ENCODE data around the gene ELOA.

Gene ELOA

GRCh38 chr1:23768733-23769132, 25.5 kb downstream of the ELOA start:
- TF ChIP-seq, protein P1, sequence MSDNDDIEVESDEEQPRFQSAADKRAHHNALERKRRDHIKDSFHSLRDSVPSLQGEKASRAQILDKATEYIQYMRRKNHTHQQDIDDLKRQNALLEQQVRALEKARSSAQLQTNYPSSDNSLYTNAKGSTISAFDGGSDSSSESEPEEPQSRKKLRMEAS (IDR thresholded peaks at IDR 0.05): no peak
- TF ChIP-seq, protein P2, sequence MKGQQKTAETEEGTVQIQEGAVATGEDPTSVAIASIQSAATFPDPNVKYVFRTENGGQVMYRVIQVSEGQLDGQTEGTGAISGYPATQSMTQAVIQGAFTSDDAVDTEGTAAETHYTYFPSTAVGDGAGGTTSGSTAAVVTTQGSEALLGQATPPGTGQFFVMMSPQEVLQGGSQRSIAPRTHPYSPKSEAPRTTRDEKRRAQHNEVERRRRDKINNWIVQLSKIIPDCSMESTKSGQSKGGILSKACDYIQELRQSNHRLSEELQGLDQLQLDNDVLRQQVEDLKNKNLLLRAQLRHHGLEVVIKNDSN (IDR thresholded peaks at IDR 0.05): no peak
- no peak for TF ChIP-seq NFIC (IDR thresholded peaks at IDR 0.05)
- no peak for TF ChIP-seq FOXM1 (IDR thresholded peaks at IDR 0.05; ENCODE audit: borderline replicate concordance, low read depth)
- TF ChIP-seq, protein P3, sequence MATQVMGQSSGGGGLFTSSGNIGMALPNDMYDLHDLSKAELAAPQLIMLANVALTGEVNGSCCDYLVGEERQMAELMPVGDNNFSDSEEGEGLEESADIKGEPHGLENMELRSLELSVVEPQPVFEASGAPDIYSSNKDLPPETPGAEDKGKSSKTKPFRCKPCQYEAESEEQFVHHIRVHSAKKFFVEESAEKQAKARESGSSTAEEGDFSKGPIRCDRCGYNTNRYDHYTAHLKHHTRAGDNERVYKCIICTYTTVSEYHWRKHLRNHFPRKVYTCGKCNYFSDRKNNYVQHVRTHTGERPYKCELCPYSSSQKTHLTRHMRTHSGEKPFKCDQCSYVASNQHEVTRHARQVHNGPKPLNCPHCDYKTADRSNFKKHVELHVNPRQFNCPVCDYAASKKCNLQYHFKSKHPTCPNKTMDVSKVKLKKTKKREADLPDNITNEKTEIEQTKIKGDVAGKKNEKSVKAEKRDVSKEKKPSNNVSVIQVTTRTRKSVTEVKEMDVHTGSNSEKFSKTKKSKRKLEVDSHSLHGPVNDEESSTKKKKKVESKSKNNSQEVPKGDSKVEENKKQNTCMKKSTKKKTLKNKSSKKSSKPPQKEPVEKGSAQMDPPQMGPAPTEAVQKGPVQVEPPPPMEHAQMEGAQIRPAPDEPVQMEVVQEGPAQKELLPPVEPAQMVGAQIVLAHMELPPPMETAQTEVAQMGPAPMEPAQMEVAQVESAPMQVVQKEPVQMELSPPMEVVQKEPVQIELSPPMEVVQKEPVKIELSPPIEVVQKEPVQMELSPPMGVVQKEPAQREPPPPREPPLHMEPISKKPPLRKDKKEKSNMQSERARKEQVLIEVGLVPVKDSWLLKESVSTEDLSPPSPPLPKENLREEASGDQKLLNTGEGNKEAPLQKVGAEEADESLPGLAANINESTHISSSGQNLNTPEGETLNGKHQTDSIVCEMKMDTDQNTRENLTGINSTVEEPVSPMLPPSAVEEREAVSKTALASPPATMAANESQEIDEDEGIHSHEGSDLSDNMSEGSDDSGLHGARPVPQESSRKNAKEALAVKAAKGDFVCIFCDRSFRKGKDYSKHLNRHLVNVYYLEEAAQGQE (IDR thresholded peaks at IDR 0.05; ENCODE audit: low read depth): no peak
- no peak for TF ChIP-seq RAD21 (IDR thresholded peaks at IDR 0.05; ENCODE audit: low read depth)
- no peak for TF ChIP-seq TAF1 (IDR thresholded peaks at IDR 0.05; ENCODE audit: low read depth)
- TF ChIP-seq ZBTB7A (IDR thresholded peaks at IDR 0.05; ENCODE audit: low read depth): no peak
- no peak for TF ChIP-seq TCF12 (IDR thresholded peaks at IDR 0.05; ENCODE audit: low read depth)
- TF ChIP-seq EP300 (IDR thresholded peaks at IDR 0.05; ENCODE audit: borderline replicate concordance): no peak
- TF ChIP-seq EGR1 (IDR thresholded peaks at IDR 0.05): no peak
- no peak for TF ChIP-seq YY1 (IDR thresholded peaks at IDR 0.05; ENCODE audit: low read depth)
- TF ChIP-seq CEBPB (IDR thresholded peaks at IDR 0.05): no peak
- no peak for TF ChIP-seq TEAD4 (IDR thresholded peaks at IDR 0.05)
- no peak for TF ChIP-seq CREB1 (IDR thresholded peaks at IDR 0.05; ENCODE audit: low read depth)

DNA sequence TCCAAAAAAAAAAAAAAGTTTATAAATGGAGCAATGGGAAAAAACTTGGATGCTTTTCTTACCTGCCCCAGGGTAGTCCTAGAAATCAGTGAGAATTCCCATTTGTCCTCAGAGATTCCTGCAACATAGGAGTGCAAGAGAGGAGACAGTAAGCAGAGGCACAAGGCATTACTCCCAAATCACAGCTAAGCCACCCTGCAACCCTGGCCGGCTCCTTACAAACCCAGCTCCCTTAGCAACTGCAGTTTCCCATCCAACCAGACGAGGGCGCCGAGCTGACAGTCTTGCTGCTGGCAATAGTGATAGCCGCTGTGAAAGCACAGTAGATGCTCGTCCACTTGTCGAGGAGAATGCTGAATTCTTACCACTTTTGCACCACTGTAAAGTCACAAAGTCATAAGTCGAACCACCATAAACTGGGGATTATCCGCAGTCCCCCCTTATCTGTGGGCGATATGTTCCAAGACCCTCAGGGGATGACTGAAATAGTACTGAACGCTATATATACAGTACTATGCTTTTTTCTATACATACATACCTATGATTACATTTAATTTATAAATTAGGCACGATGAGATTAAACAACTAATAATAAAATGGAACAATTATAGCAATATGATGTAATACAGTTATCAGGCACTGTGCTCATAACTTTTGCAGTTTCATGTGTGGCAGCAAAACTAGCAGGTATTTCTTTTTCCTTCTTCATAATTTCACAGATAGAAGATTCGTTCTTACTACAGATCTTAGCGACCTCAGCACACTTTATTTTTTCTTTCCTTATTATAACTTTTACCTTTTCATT, 29.0 kb downstream of the ELOA start:
- TF ChIP-seq EGR1 (IDR thresholded peaks at IDR 0.05) (no peak), CREB1 (IDR thresholded peaks at IDR 0.05; ENCODE audit: low read depth) (no peak), TAF1 (IDR thresholded peaks at IDR 0.05; ENCODE audit: low read depth) (no peak), RAD21 (IDR thresholded peaks at IDR 0.05; ENCODE audit: low read depth) (peak; percentile 84), YY1 (IDR thresholded peaks at IDR 0.05; ENCODE audit: low read depth) (no peak), FOXM1 (IDR thresholded peaks at IDR 0.05; ENCODE audit: borderline replicate concordance, low read depth) (no peak), EP300 (IDR thresholded peaks at IDR 0.05; ENCODE audit: borderline replicate concordance) (no peak)
- TF ChIP-seq, protein P3 (IDR thresholded peaks at IDR 0.05; ENCODE audit: low read depth): no peak

DNA sequence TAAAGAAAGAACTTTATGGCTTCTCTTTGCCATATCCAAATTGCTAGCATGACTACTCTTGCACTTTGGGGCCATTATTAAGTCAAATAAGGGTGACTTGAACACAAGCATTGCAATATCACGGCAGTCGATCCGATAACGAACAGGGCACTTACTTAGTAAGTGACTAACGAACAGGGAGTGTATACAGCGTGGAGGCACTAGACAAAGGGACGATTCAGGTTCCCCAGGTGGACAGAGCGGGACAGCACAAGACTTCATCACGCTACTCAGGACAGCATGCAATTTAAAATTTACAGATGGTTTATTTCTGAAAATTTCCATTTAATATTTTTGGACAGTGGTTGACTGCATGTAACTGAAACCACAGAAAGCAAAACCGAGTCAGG, 29.6 kb downstream of the ELOA start:
- no peak for TF ChIP-seq TCF12 (IDR thresholded peaks at IDR 0.05; ENCODE audit: low read depth)
- no peak for TF ChIP-seq CEBPB (IDR thresholded peaks at IDR 0.05)
- no peak for TF ChIP-seq NFIC (IDR thresholded peaks at IDR 0.05)
- TF ChIP-seq FOXM1 (IDR thresholded peaks at IDR 0.05; ENCODE audit: borderline replicate concordance, low read depth): no peak
- TF ChIP-seq CREB1 (IDR thresholded peaks at IDR 0.05; ENCODE audit: low read depth): no peak
- TF ChIP-seq TEAD4 (IDR thresholded peaks at IDR 0.05): no peak
- no peak for TF ChIP-seq TAF1 (IDR thresholded peaks at IDR 0.05; ENCODE audit: low read depth)
- no peak for TF ChIP-seq ZBTB7A (IDR thresholded peaks at IDR 0.05; ENCODE audit: low read depth)
- TF ChIP-seq EP300 (IDR thresholded peaks at IDR 0.05; ENCODE audit: borderline replicate concordance): no peak
- TF ChIP-seq, protein P1 (IDR thresholded peaks at IDR 0.05): no peak
- TF ChIP-seq, protein P3 (IDR thresholded peaks at IDR 0.05; ENCODE audit: low read depth): no peak

DNA sequence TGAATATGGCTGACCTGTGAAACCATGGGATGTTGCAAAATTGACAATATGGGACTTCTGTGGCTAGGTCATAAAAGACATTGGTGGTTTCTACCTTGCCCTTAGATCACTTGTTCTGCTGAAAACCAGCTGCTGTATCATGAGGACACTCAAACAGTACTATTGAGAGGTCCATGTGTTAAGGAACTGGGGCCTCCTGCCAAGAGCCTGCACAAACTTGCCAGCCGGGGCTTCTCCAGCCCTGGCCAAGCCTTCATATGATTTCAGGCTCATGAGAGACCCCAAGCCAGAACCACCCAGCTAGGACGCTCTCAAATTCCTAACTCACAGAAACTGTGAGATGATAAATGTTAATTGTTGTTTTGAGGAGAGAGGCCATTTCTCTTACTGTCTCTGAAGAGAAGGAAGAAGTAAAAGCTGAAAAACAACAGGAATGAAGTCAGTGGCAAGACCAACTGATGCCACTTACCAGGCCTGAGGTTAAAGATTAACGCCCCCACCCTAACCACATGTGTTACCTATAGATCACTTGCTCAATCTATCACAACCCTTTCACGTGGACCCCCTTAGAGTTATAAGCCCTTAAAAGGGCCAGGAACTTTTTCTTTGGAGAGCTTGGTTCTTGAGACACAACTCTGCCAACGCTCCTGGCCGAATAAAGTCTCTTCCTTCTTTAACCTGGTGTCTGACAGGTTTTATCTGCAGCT, 31.1 kb downstream of the ELOA start:
- TF ChIP-seq, protein P3 (IDR thresholded peaks at IDR 0.05; ENCODE audit: low read depth): no peak
- TF ChIP-seq EP300 (IDR thresholded peaks at IDR 0.05; ENCODE audit: borderline replicate concordance): no peak
